HCT116 (cell line): ENCODE results near the gene RHOT1. TPM values are rescaled to one million over a fixed set of nuclear protein-coding genes. Genes with fewer than 3 reads are reported as not detected.
"Not testable (repeated sequence)": the region's sequence is repeated elsewhere in the genome, so short reads cannot be mapped to it uniquely, and the experiment has no call there.

Source experiments
- ATAC-seq: fragments of 200-7000 bp; cut with Tn5 transposase; 2 replicates; pipeline ENCODE4 v1.9.1; 2020; ENCODE audit warnings: mild to moderate bottlenecking, moderate library complexity
- BruUV-seq: library from RNA; stranded (reverse); fragments of 400-500 nt; replicated peaks from 2 replicates; lab custom pipeline; 2021; lab: Mats Ljungman, UMichigan
- CTCF ChIA-PET: fragments of 300-600 bp; sonication (Branson Sonifier 250); formaldehyde crosslinking; loops from one replicate; lab custom pipeline; 2021; ENCODE audit warnings: antibody characterized with exemption; lab: Charles Lee
- POLR2A ChIA-PET: fragments of 300-600, 350-600 bp; sonication (Branson Sonifier 250); formaldehyde crosslinking; loops from one replicate; lab custom pipeline; 2021; ENCODE audit warnings: antibody characterized with exemption; lab: Charles Lee
- RAD21 ChIA-PET, 2 experiments: fragments of 300-600 bp; sonication (Branson Sonifier 250); formaldehyde crosslinking; loops; one replicate each; lab custom pipeline; 2023; ENCODE audit warnings: low total read pairs in 2 of 2; ENCODE audit not compliant: uncharacterized antibody in 2 of 2, unreplicated experiment in 2 of 2, low non-redundant PET in 1 of 2; lab: Charles Lee
- DNase-seq: peaks from one replicate; pipeline ENCODE4 v3.0.0-alpha.2; 2010; ENCODE audit warnings: low read depth, low spot score
- H2AFZ ChIP-seq: fragments of 200-600 bp; shearing (Covaris generic), sonication (generic); 2 replicates; pipeline ENCODE4 v1.6.1; 2017; ENCODE audit warnings: low read depth, mixed run types, mixed read lengths, antibody characterized with exemption, low read length; ENCODE audit not compliant: poor library complexity, severe bottlenecking
- H3K27ac ChIP-seq: 2 replicates; pipeline ENCODE4 v1.5.1; 2012; ENCODE audit warnings: low read depth, low read length
- H3K27me3 ChIP-seq: fragments of 200-600 bp; sonication (generic); 2 replicates; pipeline ENCODE4 v1.6.1; 2016; ENCODE audit warnings: mixed run types, low read length, mixed read lengths; ENCODE audit not compliant: insufficient read depth
- H3K36me3 ChIP-seq, 2 experiments: fragments of 200-500 bp in 1 of 2; fragments of 200-600 bp in 1 of 2; sonication (Bioruptor generic) in 1 of 2; sonication (generic) in 1 of 2; 2 replicates each; pipeline versions ENCODE4 v1.5.1 to v1.6.1; 2014 to 2016; ENCODE audit warnings: low read length in 2 of 2, inconsistent platforms in 1 of 2, mixed read lengths in 1 of 2, mixed run types in 1 of 2; ENCODE audit not compliant: insufficient read depth in 2 of 2, control insufficient read depth in 1 of 2
- H3K4me1 ChIP-seq, 2 experiments: fragments of 200-600 bp in 1 of 2; sonication (generic) in 1 of 2; 2 replicates each; pipeline versions ENCODE4 v1.5.1 to v1.6.1; 2012 to 2017; ENCODE audit warnings: low read length in 2 of 2, inconsistent platforms in 1 of 2, mild to moderate bottlenecking in 1 of 2, mixed read lengths in 1 of 2, mixed run types in 1 of 2, moderate library complexity in 1 of 2; ENCODE audit not compliant: insufficient read depth in 2 of 2, control insufficient read depth in 1 of 2
- H3K4me2 ChIP-seq: fragments of 200-600 bp; sonication (generic); 2 replicates; pipeline ENCODE4 v1.6.1; 2017; ENCODE audit warnings: mixed run types, low read length, mixed read lengths
- H3K4me3 ChIP-seq, 2 experiments: fragments of 200-600 bp in 1 of 2; sonication (generic) in 1 of 2; replicated peaks in 1 of 2; 2 replicates each; pipeline ENCODE4 v1.5.1; 2011 to 2016; ENCODE audit warnings: low read length in 2 of 2, control low read depth in 1 of 2, low read depth in 1 of 2, mild to moderate bottlenecking in 1 of 2, mixed read lengths in 1 of 2, mixed run types in 1 of 2
- H3K79me2 ChIP-seq: fragments of 200-600 bp; sonication (generic); 2 replicates; pipeline ENCODE4 v1.6.1; 2017; ENCODE audit warnings: mild to moderate bottlenecking, mixed run types, low read length, moderate library complexity, mixed read lengths; ENCODE audit not compliant: insufficient read depth
- H3K9ac ChIP-seq: fragments of 200-600 bp; sonication (generic); 2 replicates; pipeline ENCODE4 v1.6.1; 2016; ENCODE audit warnings: low read length, mixed read lengths
- H3K9me2 ChIP-seq: fragments of 200-600 bp; sonication (generic), shearing (Covaris generic); 2 replicates; pipeline ENCODE4 v1.6.1; 2017; ENCODE audit warnings: mixed run types, mild to moderate bottlenecking, moderate library complexity; ENCODE audit not compliant: insufficient read depth
- H3K9me3 ChIP-seq, 2 experiments: fragments of 200-500 bp in 1 of 2; fragments of 200-600 bp in 1 of 2; sonication (Bioruptor generic) in 1 of 2; sonication (generic) in 1 of 2; 2 replicates each; pipeline ENCODE4 v1.6.1; 2014 to 2017; ENCODE audit warnings: low read length in 2 of 2, mixed read lengths in 2 of 2, inconsistent platforms in 1 of 2, low read depth in 1 of 2, mild to moderate bottlenecking in 1 of 2, mixed run types in 1 of 2, moderate library complexity in 1 of 2; ENCODE audit not compliant: control insufficient read depth in 1 of 2, insufficient read depth in 1 of 2
- H4K20me1 ChIP-seq: fragments of 200-600 bp; sonication (generic), shearing (Covaris generic); 2 replicates; pipeline ENCODE4 v1.6.1; 2017; ENCODE audit warnings: mixed run types, mild to moderate bottlenecking, moderate library complexity; ENCODE audit not compliant: insufficient read depth
- ATF3 ChIP-seq: IDR thresholded peaks from 2 replicates; pipeline ENCODE4 v1.6.1; 2012
- CBX3 ChIP-seq: IDR thresholded peaks from 2 replicates; pipeline ENCODE4 v1.6.1; 2012; ENCODE audit warnings: low read depth
- CEBPB ChIP-seq: IDR thresholded peaks from 2 replicates; pipeline ENCODE4 v1.6.1; 2012; ENCODE audit warnings: low read depth
- CTCF ChIP-seq, 3 experiments: fragments of 200-600 bp in 1 of 3; sonication (generic) in 1 of 3; IDR thresholded peaks in 2 of 3; conservative IDR thresholded peaks in 1 of 3; 2 replicates each; pipeline ENCODE4 v1.5.1; 2012 to 2017; ENCODE audit warnings: low read depth in 2 of 3, low read length in 2 of 3, antibody characterized with exemption in 1 of 3, borderline replicate concordance in 1 of 3, control low read depth in 1 of 3, mild to moderate bottlenecking in 1 of 3, mixed read lengths in 1 of 3, mixed run types in 1 of 3, moderate library complexity in 1 of 3; ENCODE audit not compliant: insufficient read depth in 1 of 3
- EZH2 ChIP-seq: fragments of 200-600 bp; sonication (generic); IDR thresholded peaks from 2 replicates; pipeline ENCODE4 v1.6.1; 2017; ENCODE audit warnings: antibody characterized with exemption, mixed run types
- EZH2phosphoT487 ChIP-seq: fragments of 200-600 bp; IDR thresholded peaks from 2 replicates; pipeline ENCODE4 v1.6.1; 2018; ENCODE audit warnings: antibody characterized with exemption, borderline replicate concordance
- FOSL1 ChIP-seq: IDR thresholded peaks from 2 replicates; pipeline ENCODE4 v1.6.1; 2012; ENCODE audit warnings: low read depth
- JUND ChIP-seq: IDR thresholded peaks from 2 replicates; pipeline ENCODE4 v1.6.1; 2012
- RAD21 ChIP-seq: IDR thresholded peaks from 2 replicates; pipeline ENCODE4 v1.6.1; 2012; ENCODE audit warnings: low read depth, mild to moderate bottlenecking
- REST ChIP-seq: IDR thresholded peaks from 2 replicates; pipeline ENCODE4 v1.6.1; 2012; ENCODE audit warnings: low read depth
- SIN3A ChIP-seq: IDR thresholded peaks from 2 replicates; pipeline ENCODE4 v1.6.1; 2012; ENCODE audit warnings: low read depth
- SP1 ChIP-seq: IDR thresholded peaks from 2 replicates; pipeline ENCODE4 v1.6.1; 2012; ENCODE audit warnings: low read depth
- SRF ChIP-seq: IDR thresholded peaks from 2 replicates; pipeline ENCODE4 v1.6.1; 2012; ENCODE audit warnings: low read depth
- intact Hi-C: fragments of 100-400 bp; cut with micrococcal nuclease; formaldehyde crosslinking; loops from 2 replicates; pipeline ENCODE4 v1.10.0; 2022
- total RNA-seq: library from RNA; stranded (reverse); gene quantifications from one replicate; pipeline ENCODE4 v1.2.1, GENCODE V29; 2021; ENCODE audit not compliant: unreplicated experiment
- TF ChIP-seq, protein P1 (sequence below): IDR thresholded peaks from 2 replicates; pipeline ENCODE4 v1.6.1; 2011; ENCODE audit warnings: mild to moderate bottlenecking, low read length, moderate library complexity; ENCODE audit not compliant: insufficient replicate concordance; ENCODE audit errors: extremely low read depth

Gene RHOT1
- total RNA-seq, 1 experiment from 2014 or later: 33.3 TPM

GRCh38 chr17:32118088-32118487 lies 24.2 kb upstream of the RHOT1 start:
- not testable (repeated sequence) for H3K9ac ChIP-seq

GRCh38 chr17:32118835-32119234 lies 23.5 kb upstream of the RHOT1 start:
- H3K4me1 ChIP-seq: peaks cover 0 to 3% of the 10 kb centered on the region in 2 experiments; a peak in 1 of 4 replicates
- H3K9me2 ChIP-seq: no peaks in the 10 kb centered on the region
- DNase-seq (no peak), ATAC-seq (no peak)
- RAD21 ChIA-PET: no interaction called here
- BruUV-seq: no TSS peak
- H3K36me3 ChIP-seq: no peaks in the 10 kb centered on the region
- no peaks in the 10 kb centered on the region for H3K9me3 ChIP-seq
- no peaks in the 10 kb centered on the region for H3K27me3 ChIP-seq
- POLR2A ChIA-PET: no interaction called here
- no peak overlapping the region for H3K4me3 ChIP-seq
- H3K27ac ChIP-seq: no peak overlapping the region
- CTCF ChIA-PET: no interaction called here
- H3K4me2 ChIP-seq: no peak overlapping the region
- no peak overlapping the region for H3K9ac ChIP-seq
- H3K79me2 ChIP-seq: no peaks in the 10 kb centered on the region
- H4K20me1 ChIP-seq: no peaks in the 10 kb centered on the region
- H2AFZ ChIP-seq: no peak overlapping the region
- intact Hi-C loops: no loop called here
- TF ChIP-seq JUND (no peak), CEBPB (no peak), SRF (no peak), EZH2 (no peak), ATF3 (no peak), EZH2phosphoT487 (no peak), SP1 (no peak), FOSL1 (no peak), CBX3 (no peak), SIN3A (no peak), CTCF (IDR thresholded peaks at IDR 0.05 in 2 of 3, conservative IDR thresholded peaks at IDR 0.05 in 1 of 3; ENCODE audit: borderline replicate concordance in 1 of 3, insufficient read depth in 1 of 3, low read depth in 2 of 3, low read length in 2 of 3) (no peak), RAD21 (no peak), REST (no peak)
- TF ChIP-seq, protein P1, sequence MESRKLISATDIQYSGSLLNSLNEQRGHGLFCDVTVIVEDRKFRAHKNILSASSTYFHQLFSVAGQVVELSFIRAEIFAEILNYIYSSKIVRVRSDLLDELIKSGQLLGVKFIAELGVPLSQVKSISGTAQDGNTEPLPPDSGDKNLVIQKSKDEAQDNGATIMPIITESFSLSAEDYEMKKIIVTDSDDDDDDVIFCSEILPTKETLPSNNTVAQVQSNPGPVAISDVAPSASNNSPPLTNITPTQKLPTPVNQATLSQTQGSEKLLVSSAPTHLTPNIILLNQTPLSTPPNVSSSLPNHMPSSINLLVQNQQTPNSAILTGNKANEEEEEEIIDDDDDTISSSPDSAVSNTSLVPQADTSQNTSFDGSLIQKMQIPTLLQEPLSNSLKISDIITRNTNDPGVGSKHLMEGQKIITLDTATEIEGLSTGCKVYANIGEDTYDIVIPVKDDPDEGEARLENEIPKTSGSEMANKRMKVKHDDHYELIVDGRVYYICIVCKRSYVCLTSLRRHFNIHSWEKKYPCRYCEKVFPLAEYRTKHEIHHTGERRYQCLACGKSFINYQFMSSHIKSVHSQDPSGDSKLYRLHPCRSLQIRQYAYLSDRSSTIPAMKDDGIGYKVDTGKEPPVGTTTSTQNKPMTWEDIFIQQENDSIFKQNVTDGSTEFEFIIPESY: no peak

More at GRCh38 chr17:32118088-32118487, 24.2 kb upstream of the RHOT1 start:
- H2AFZ ChIP-seq, H3K36me3 ChIP-seq, intact Hi-C loops, CTCF ChIA-PET, H3K4me3 ChIP-seq, H3K9me3 ChIP-seq, H4K20me1 ChIP-seq, RAD21 ChIA-PET, DNase-seq, H3K4me2 ChIP-seq, H3K9me2 ChIP-seq, H3K79me2 ChIP-seq, H3K4me1 ChIP-seq, H3K27me3 ChIP-seq, BruUV-seq, ATAC-seq, H3K27ac ChIP-seq: not testable (repeated sequence)
- POLR2A ChIA-PET: interaction anchor here (0.6 kb wide), 1 partner anchor 9 kb away, joined by 3 read pairs; no protein-coding TSS in a partner anchor
